Bladder microvascular endothelial cell (primary cell): ENCODE measurements around the gene ANXA3. TPM values are rescaled to one million over a fixed set of nuclear protein-coding genes. Genes with fewer than 3 reads are reported as not detected.

ENCODE experiments used
- total RNA-seq: library from RNA; depleted of rRNA; stranded (reverse); fragments of >200 nt; gene quantifications from 2 replicates; pipeline ENCODE4 v1.2.3, GENCODE V29; 2014

Gene ANXA3, protein sequence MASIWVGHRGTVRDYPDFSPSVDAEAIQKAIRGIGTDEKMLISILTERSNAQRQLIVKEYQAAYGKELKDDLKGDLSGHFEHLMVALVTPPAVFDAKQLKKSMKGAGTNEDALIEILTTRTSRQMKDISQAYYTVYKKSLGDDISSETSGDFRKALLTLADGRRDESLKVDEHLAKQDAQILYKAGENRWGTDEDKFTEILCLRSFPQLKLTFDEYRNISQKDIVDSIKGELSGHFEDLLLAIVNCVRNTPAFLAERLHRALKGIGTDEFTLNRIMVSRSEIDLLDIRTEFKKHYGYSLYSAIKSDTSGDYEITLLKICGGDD
- 168 and 189 TPM in 2 replicates for total RNA-seq

GRCh38 chr4:78551420-78552351 is at the start of gene ANXA3:
TSS of gene ANXA3 (plus strand) at chr4:78551770. CDS start at chr4:78554474, 2,704 bp downstream.

Other genes with a start within 250 kb of the ANXA3 start
- 33.7 and 116 TPM in 2 replicates for gene BMP2K, start 224.6 kb downstream of the ANXA3 start, total RNA-seq